Activated CD4-positive, alpha-beta T cell treated with anti-CD3 and anti-CD28 coated beads, Interleukin-2, amount 50 U/mL, for 24 hours (primary cell): Measurements from ENCODE around the gene IFT43.

Experiments
- DNase-seq, 2 donors: peaks; one replicate each; pipeline ENCODE4 v3.0.0-alpha.2; 2020; ENCODE audit warnings: low read depth in 1 of 2, low spot score in 1 of 2

The IFT43 gene

GRCh38 chr14:76073717-76074116, 88.2 kb downstream of the IFT43 start:
- no peak for DNase-seq

- no peak for DNase-seq
Measured at GRCh38 chr14:76077340-76077739, 91.8 kb downstream of the IFT43 start.

GRCh38 chr14:76078501-76078900, 92.9 kb downstream of the IFT43 start:
- DNase-seq, result no peak

- no peak for DNase-seq
Measured at GRCh38 chr14:76080025-76080424, 94.5 kb downstream of the IFT43 start.

GRCh38 chr14:76080471-76080870, 94.9 kb downstream of the IFT43 start:
- DNase-seq, result no peak

GRCh38 chr14:76081642-76082041, 96.1 kb downstream of the IFT43 start:
- no peak for DNase-seq

GRCh38 chr14:76083796-76084765, 98.5 kb downstream of the IFT43 start:
- DNase-seq, result no peak

- no peak for DNase-seq
Measured at GRCh38 chr14:76085358-76085757, 99.8 kb downstream of the IFT43 start.

- no peak for DNase-seq
Measured at GRCh38 chr14:76086636-76087035, 101.1 kb downstream of the IFT43 start.

GRCh38 chr14:76088326-76088725, 102.8 kb downstream of the IFT43 start:
- no peak for DNase-seq

GRCh38 chr14:76088771-76089571, 103.4 kb downstream of the IFT43 start:
- DNase-seq, result no peak

GRCh38 chr14:76089575-76089974, 104.0 kb downstream of the IFT43 start:
- DNase-seq, result no peak

- DNase-seq, result no peak
Measured at GRCh38 chr14:76090616-76091391, 105.2 kb downstream of the IFT43 start.

- no peak for DNase-seq
Measured at GRCh38 chr14:76093077-76093476, 107.5 kb downstream of the IFT43 start.

- DNase-seq, result no peak
Measured at GRCh38 chr14:76096257-76096656, 110.7 kb downstream of the IFT43 start.

- DNase-seq, result no peak
Measured at GRCh38 chr14:76097547-76097946, 112.0 kb downstream of the IFT43 start.

- DNase-seq, result no peak
Measured at GRCh38 chr14:76098047-76098446, 112.5 kb downstream of the IFT43 start.

- DNase-seq, result no peak
Measured at GRCh38 chr14:76098916-76099675, 113.5 kb downstream of the IFT43 start.

GRCh38 chr14:76100236-76100635, 114.7 kb downstream of the IFT43 start:
- no peak for DNase-seq
